ENCODE measurements around the gene HIVEP2. TPM values are rescaled to one million over a fixed set of nuclear protein-coding genes. Genes with fewer than 3 reads are reported as not detected.

The HIVEP2 gene
- total RNA-seq, 1 experiment from 2014 or later, result 10.3 TPM

DNA sequence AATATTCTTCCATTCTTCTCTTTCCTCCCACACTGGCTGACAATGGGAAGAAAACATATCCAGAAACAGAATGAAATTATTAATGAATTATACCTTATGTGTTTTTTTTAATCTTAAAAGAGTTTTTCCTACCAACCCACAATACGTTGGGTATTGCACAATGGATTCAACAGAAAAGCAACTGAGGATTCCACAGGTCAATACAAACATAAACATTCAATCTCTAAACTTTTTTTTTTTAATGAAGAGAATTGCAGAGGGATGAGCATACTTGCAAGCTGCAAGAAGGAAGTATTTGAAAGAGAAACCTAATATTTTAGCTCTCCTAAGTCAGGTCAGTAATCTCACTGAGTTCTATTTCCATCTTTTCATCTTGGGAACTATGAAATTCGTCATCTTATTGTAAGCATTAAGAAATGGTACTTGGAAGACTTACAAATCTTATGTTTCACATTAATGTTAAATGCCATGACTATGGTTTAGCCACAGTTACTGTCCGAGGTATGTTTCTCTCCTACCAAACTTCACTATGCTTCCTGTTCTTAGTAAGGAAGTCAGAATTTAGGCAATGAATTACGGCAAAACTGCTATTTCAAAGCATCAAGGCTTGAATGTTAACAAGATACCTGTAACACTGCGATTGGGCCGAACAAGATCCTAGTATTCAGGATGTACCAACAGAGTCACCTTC lies 100.8 kb downstream of the HIVEP2 start:
- H3K9me3 ChIP-seq (ENCODE audit: control insufficient read depth, insufficient read depth, low read depth, low read length), result no peaks in the 10 kb centered on the region
- CTCF ChIA-PET, result no interaction called here
- intact Hi-C loops (cut with micrococcal nuclease; ENCODE audit: unreplicated experiment) (no loop called here), in situ Hi-C loops (cut with HindIII; ENCODE audit: low pct_unique_long_range_greater_than_20kb, low sequenced_read_pairs) (no loop called here)
- BruUV-seq (replicated peaks), result no TSS peak
- H3K36me3 ChIP-seq (ENCODE audit: control insufficient read depth, insufficient read depth, low read length), result no peaks in the 10 kb centered on the region; the same call in 1 of the 2 replicates
- H3K27ac ChIP-seq (ENCODE audit: low read length), result peak overlapping the region; percentile 91
- TF ChIP-seq TCF7L2 (IDR thresholded peaks at IDR 0.05; ENCODE audit: low read depth, low read length), result no peak
- no peak for TF ChIP-seq POLR2AphosphoS5 (IDR thresholded peaks at IDR 0.05; ENCODE audit: low read depth, low read length)
- TF ChIP-seq, protein P1, sequence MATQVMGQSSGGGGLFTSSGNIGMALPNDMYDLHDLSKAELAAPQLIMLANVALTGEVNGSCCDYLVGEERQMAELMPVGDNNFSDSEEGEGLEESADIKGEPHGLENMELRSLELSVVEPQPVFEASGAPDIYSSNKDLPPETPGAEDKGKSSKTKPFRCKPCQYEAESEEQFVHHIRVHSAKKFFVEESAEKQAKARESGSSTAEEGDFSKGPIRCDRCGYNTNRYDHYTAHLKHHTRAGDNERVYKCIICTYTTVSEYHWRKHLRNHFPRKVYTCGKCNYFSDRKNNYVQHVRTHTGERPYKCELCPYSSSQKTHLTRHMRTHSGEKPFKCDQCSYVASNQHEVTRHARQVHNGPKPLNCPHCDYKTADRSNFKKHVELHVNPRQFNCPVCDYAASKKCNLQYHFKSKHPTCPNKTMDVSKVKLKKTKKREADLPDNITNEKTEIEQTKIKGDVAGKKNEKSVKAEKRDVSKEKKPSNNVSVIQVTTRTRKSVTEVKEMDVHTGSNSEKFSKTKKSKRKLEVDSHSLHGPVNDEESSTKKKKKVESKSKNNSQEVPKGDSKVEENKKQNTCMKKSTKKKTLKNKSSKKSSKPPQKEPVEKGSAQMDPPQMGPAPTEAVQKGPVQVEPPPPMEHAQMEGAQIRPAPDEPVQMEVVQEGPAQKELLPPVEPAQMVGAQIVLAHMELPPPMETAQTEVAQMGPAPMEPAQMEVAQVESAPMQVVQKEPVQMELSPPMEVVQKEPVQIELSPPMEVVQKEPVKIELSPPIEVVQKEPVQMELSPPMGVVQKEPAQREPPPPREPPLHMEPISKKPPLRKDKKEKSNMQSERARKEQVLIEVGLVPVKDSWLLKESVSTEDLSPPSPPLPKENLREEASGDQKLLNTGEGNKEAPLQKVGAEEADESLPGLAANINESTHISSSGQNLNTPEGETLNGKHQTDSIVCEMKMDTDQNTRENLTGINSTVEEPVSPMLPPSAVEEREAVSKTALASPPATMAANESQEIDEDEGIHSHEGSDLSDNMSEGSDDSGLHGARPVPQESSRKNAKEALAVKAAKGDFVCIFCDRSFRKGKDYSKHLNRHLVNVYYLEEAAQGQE (IDR thresholded peaks at IDR 0.05; ENCODE audit: insufficient read depth in 1 of 2, low read depth in 2 of 2, low read length in 1 of 2), result no peak
- TF ChIP-seq, protein P2, sequence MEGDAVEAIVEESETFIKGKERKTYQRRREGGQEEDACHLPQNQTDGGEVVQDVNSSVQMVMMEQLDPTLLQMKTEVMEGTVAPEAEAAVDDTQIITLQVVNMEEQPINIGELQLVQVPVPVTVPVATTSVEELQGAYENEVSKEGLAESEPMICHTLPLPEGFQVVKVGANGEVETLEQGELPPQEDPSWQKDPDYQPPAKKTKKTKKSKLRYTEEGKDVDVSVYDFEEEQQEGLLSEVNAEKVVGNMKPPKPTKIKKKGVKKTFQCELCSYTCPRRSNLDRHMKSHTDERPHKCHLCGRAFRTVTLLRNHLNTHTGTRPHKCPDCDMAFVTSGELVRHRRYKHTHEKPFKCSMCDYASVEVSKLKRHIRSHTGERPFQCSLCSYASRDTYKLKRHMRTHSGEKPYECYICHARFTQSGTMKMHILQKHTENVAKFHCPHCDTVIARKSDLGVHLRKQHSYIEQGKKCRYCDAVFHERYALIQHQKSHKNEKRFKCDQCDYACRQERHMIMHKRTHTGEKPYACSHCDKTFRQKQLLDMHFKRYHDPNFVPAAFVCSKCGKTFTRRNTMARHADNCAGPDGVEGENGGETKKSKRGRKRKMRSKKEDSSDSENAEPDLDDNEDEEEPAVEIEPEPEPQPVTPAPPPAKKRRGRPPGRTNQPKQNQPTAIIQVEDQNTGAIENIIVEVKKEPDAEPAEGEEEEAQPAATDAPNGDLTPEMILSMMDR (IDR thresholded peaks at IDR 0.05), result no peak
- TF ChIP-seq SIN3A (IDR thresholded peaks at IDR 0.05; ENCODE audit: borderline replicate concordance, insufficient read depth, low read depth, low read length), result no peak
- ATAC-seq, result no peak
- peak overlapping the region; percentile 35 to 53; a peak in 3 of 4 replicates for H3K4me3 ChIP-seq (ENCODE audit: low read depth in 2 of 2, low read length in 2 of 2)
- no peak for DNase-seq (ENCODE audit: low read depth, low spot score)
- POLR2A ChIA-PET, result no interaction called here
- peaks cover 56% of the 10 kb centered on the region for H3K4me1 ChIP-seq (ENCODE audit: control insufficient read depth, insufficient read depth, low read length)
- no peaks in the 10 kb centered on the region for H3K27me3 ChIP-seq (ENCODE audit: control insufficient read depth, insufficient read depth, low read length)

DNA sequence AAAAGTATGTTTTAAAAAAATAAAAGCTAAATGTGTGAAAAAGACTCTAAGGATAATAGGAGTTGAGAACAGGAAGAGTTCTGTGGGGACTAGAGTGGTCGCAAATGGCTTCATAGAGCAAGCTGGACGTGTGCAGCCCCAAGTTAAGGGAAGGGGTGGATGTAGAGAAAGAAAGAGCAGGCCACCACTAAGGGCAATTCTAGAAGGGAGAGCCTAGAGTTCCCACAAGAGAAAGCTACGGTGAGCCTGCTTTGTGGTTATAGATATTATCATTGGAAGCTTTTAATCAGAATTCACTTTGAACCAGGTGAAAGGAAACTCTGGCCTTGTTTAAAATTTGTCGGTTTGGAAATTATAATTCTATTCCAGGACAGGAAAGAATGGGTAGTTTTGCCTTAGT lies 101.6 kb downstream of the HIVEP2 start:
- Histone ChIP-seq H3K4me1 (ENCODE audit: control insufficient read depth, insufficient read depth, low read length) (peaks cover 63% of the 10 kb centered on the region), H3K9me3 (ENCODE audit: control insufficient read depth, insufficient read depth, low read depth, low read length) (no peaks in the 10 kb centered on the region), H3K27me3 (ENCODE audit: control insufficient read depth, insufficient read depth, low read length) (no peaks in the 10 kb centered on the region), H3K36me3 (ENCODE audit: control insufficient read depth, insufficient read depth, low read length) (no peaks in the 10 kb centered on the region; the same call in 1 of the 2 replicates), H3K4me3 (ENCODE audit: low read depth in 2 of 2, low read length in 2 of 2) (peak overlapping the region in 1 of 2 experiments; percentile 50; a peak in 3 of 4 replicates), H3K27ac (ENCODE audit: low read length) (peak overlapping the region; percentile 91)
- ATAC-seq (no peak), DNase-seq (ENCODE audit: low read depth, low spot score) (no peak)
- intact Hi-C loops (cut with micrococcal nuclease; ENCODE audit: unreplicated experiment) (no loop called here), in situ Hi-C loops (cut with HindIII; ENCODE audit: low pct_unique_long_range_greater_than_20kb, low sequenced_read_pairs) (no loop called here)
- ChIA-PET CTCF (no interaction called here), POLR2A (no interaction called here)
- TF ChIP-seq, protein P2 (IDR thresholded peaks at IDR 0.05), result no peak
- TF ChIP-seq SIN3A (IDR thresholded peaks at IDR 0.05; ENCODE audit: borderline replicate concordance, insufficient read depth, low read depth, low read length) (no peak), POLR2AphosphoS5 (IDR thresholded peaks at IDR 0.05; ENCODE audit: low read depth, low read length) (no peak), TCF7L2 (IDR thresholded peaks at IDR 0.05; ENCODE audit: low read depth, low read length) (no peak)
- TF ChIP-seq, protein P1 (IDR thresholded peaks at IDR 0.05; ENCODE audit: insufficient read depth in 1 of 2, low read depth in 2 of 2, low read length in 1 of 2), result no peak
- BruUV-seq (replicated peaks), result no TSS peak

Measured in Panc1 (cell line).